Naive thymus-derived CD4-positive, alpha-beta T cell (primary cell): ENCODE data around the gene SLC25A38. TPM values are rescaled to one million over a fixed set of nuclear protein-coding genes. Genes with fewer than 3 reads are reported as not detected.

Experiments used
- ATAC-seq: fragments of 150-1000 bp; cut with Tn5 transposase; 2 replicates; pipeline ENCODE4 v1.10.0; 2021; ENCODE audit warnings: mild to moderate bottlenecking, moderate library complexity
- CTCF ChIA-PET: fragments of 350-600 bp; sonication (Branson Sonifier 250); formaldehyde crosslinking; loops from one replicate; lab custom pipeline; 2021; ENCODE audit warnings: antibody characterized with exemption; lab: Charles Lee
- POLR2A ChIA-PET: fragments of 350-600 bp; sonication (Branson Sonifier 250); formaldehyde crosslinking; loops from one replicate; lab custom pipeline; 2021; ENCODE audit warnings: antibody characterized with exemption, inconsistent platforms; lab: Charles Lee
- DNase-seq, 9 donors: peaks; one replicate each; pipeline versions ENCODE4 v3.0.0 to v3.0.0-alpha.2; 2020 to 2022; ENCODE audit warnings: mixed read lengths in 1 of 9
- H3K27ac ChIP-seq: one replicate; pipeline ENCODE4 v1.7.0; 2013; ENCODE audit warnings: mild to moderate bottlenecking, low read depth, low read length, moderate library complexity
- H3K27me3 ChIP-seq, 2 donors: one replicate each; pipeline ENCODE4 v1.7.0; 2013; ENCODE audit warnings: low read length in 2 of 2, mild to moderate bottlenecking in 2 of 2, moderate library complexity in 2 of 2; ENCODE audit not compliant: control insufficient read depth in 2 of 2, insufficient read depth in 2 of 2
- H3K36me3 ChIP-seq, 3 experiments: 1 replicate in 2 of 3; 2 replicates in 1 of 3; pipeline ENCODE4 v1.7.0; 2013; ENCODE audit warnings: low read length in 3 of 3, mild to moderate bottlenecking in 3 of 3, moderate library complexity in 1 of 3; ENCODE audit not compliant: insufficient read depth in 3 of 3, control insufficient read depth in 2 of 3
- H3K4me1 ChIP-seq, 2 donors: one replicate each; pipeline ENCODE4 v1.7.0; 2013; ENCODE audit warnings: low read length in 2 of 2, mild to moderate bottlenecking in 2 of 2, moderate library complexity in 1 of 2; ENCODE audit not compliant: control insufficient read depth in 2 of 2, insufficient read depth in 2 of 2
- H3K4me3 ChIP-seq: 2 replicates; pipeline ENCODE4 v1.7.0; 2013; ENCODE audit warnings: mild to moderate bottlenecking, low read length
- H3K9me3 ChIP-seq, 3 experiments: 1 replicate in 2 of 3; 2 replicates in 1 of 3; pipeline ENCODE4 v1.7.0; 2013; ENCODE audit warnings: low read length in 3 of 3; ENCODE audit not compliant: control insufficient read depth in 2 of 3
- H3K27ac Mint-ChIP-seq, 9 donors: one replicate each; pipeline ENCODE4 v1.8.0; 2020 to 2022; ENCODE audit warnings: mixed read lengths in 9 of 9, mild to moderate bottlenecking in 8 of 9, moderate library complexity in 5 of 9, inconsistent platforms in 2 of 9
- H3K27me3 Mint-ChIP-seq, 5 donors: one replicate each; pipeline ENCODE4 v1.8.0; 2021 to 2022; ENCODE audit warnings: mixed read lengths in 5 of 5, mild to moderate bottlenecking in 1 of 5
- H3K36me3 Mint-ChIP-seq, 5 donors: one replicate each; pipeline ENCODE4 v1.8.0; 2020 to 2022; ENCODE audit warnings: mixed read lengths in 5 of 5, mild to moderate bottlenecking in 3 of 5, inconsistent platforms in 1 of 5
- H3K4me1 Mint-ChIP-seq, 7 donors: one replicate each; pipeline ENCODE4 v1.8.0; 2020 to 2022; ENCODE audit warnings: mixed read lengths in 7 of 7, mild to moderate bottlenecking in 3 of 7, inconsistent platforms in 1 of 7
- H3K4me3 Mint-ChIP-seq, 10 donors: one replicate each; pipeline ENCODE4 v1.8.0; 2020 to 2022; ENCODE audit warnings: mild to moderate bottlenecking in 10 of 10, mixed read lengths in 10 of 10, moderate library complexity in 6 of 10, inconsistent platforms in 2 of 10
- H3K9me3 Mint-ChIP-seq, 11 donors: one replicate each; pipeline ENCODE4 v1.8.0; 2020 to 2022; ENCODE audit warnings: mixed read lengths in 11 of 11, mild to moderate bottlenecking in 4 of 11, inconsistent platforms in 1 of 11, moderate library complexity in 1 of 11
- intact Hi-C, 2 donors: fragments of 100-400 bp; cut with micrococcal nuclease; formaldehyde crosslinking; loops; one replicate each; pipeline ENCODE4 v1.15.1; 2023
- polyA plus RNA-seq, 2 donors: library from polyadenylated mRNA; unstranded; fragments of 300-500 nt; fragmentation: Illumina TruSeq; gene quantifications; one replicate each; pipeline ENCODE4 v1.2.3, GENCODE V29; 2021
- total RNA-seq, 6 experiments: library from RNA in 5 of 6; stranded (reverse) in 5 of 6; gene quantifications; 1 replicate in 5 of 6; 2 replicates in 1 of 6; pipeline ENCODE4 v1.2.3 and lab custom pipeline; 2021 to 2026

The SLC25A38 gene
- total and polyA plus RNA-seq, 7 experiments from 2014 or later: 30.3 to 53.7 (median 46.8) TPM

GRCh38 chr3:39432342-39432741 is 49.2 kb downstream of the SLC25A38 start:
- no peaks in the 10 kb centered on the region for H3K9me3 ChIP-seq
- no peak for DNase-seq
- Mint-ChIP-seq H3K36me3 (no peaks in the 10 kb centered on the region), H3K4me3 (no peak overlapping the region), H3K9me3 (no peaks in the 10 kb centered on the region), H3K27ac (no peak overlapping the region), H3K4me1 (no peaks in the 10 kb centered on the region), H3K27me3 (peaks cover 0 to 18% (median 5%) of the 10 kb centered on the region in 5 donors)
- ATAC-seq: no peak
- CTCF ChIA-PET: no interaction called here
- no peak overlapping the region for H3K4me3 ChIP-seq
- no peaks in the 10 kb centered on the region for H3K36me3 ChIP-seq
- H3K4me1 ChIP-seq: no peaks in the 10 kb centered on the region
- intact Hi-C loops: no loop called here
- POLR2A ChIA-PET: no interaction called here
- no peak overlapping the region for H3K27ac ChIP-seq
- no peaks in the 10 kb centered on the region for H3K27me3 ChIP-seq

GRCh38 chr3:39433642-39434041 is 50.5 kb downstream of the SLC25A38 start:
- H3K27me3 ChIP-seq: no peaks in the 10 kb centered on the region

GRCh38 chr3:39434574-39434973 is 51.4 kb downstream of the SLC25A38 start:
- intact Hi-C loops: no loop called here
- Mint-ChIP-seq H3K27ac (no peak overlapping the region), H3K4me1 (no peaks in the 10 kb centered on the region), H3K9me3 (no peaks in the 10 kb centered on the region), H3K4me3 (no peak overlapping the region), H3K36me3 (no peaks in the 10 kb centered on the region), H3K27me3 (peaks cover 0 to 14% (median 4%) of the 10 kb centered on the region in 5 donors)
- no peak overlapping the region for H3K27ac ChIP-seq
- no peaks in the 10 kb centered on the region for H3K9me3 ChIP-seq
- H3K27me3 ChIP-seq: no peaks in the 10 kb centered on the region
- POLR2A ChIA-PET: no interaction called here
- CTCF ChIA-PET: no interaction called here
- ATAC-seq (no peak), DNase-seq (no peak)
- no peaks in the 10 kb centered on the region for H3K4me1 ChIP-seq
- no peaks in the 10 kb centered on the region for H3K36me3 ChIP-seq
- H3K4me3 ChIP-seq: no peak overlapping the region

More at GRCh38 chr3:39433642-39434041, 50.5 kb downstream of the SLC25A38 start:
- intact Hi-C loops: no loop called here
- DNase-seq: no peak
- Mint-ChIP-seq H3K4me1 (no peaks in the 10 kb centered on the region), H3K27ac (no peak overlapping the region), H3K36me3 (no peaks in the 10 kb centered on the region), H3K27me3 (peaks cover 0 to 18% (median 5%) of the 10 kb centered on the region in 5 donors), H3K9me3 (no peaks in the 10 kb centered on the region), H3K4me3 (no peak overlapping the region)
- ChIA-PET CTCF (no interaction called here), POLR2A (no interaction called here)
- Histone ChIP-seq H3K4me3 (no peak overlapping the region), H3K9me3 (no peaks in the 10 kb centered on the region), H3K4me1 (no peaks in the 10 kb centered on the region), H3K36me3 (no peaks in the 10 kb centered on the region), H3K27ac (no peak overlapping the region)
- ATAC-seq: no peak

GRCh38 chr3:39435006-39435748 is 52.0 kb downstream of the SLC25A38 start:
- Mint-ChIP-seq H3K27ac (peak overlapping the region in 1 of 9 donors; percentile 18), H3K36me3 (no peaks in the 10 kb centered on the region), H3K4me1 (no peaks in the 10 kb centered on the region), H3K27me3 (peaks cover 0 to 9% (median 4%) of the 10 kb centered on the region in 5 donors), H3K9me3 (no peaks in the 10 kb centered on the region), H3K4me3 (no peak overlapping the region)
- POLR2A ChIA-PET: no interaction called here
- no peak overlapping the region for H3K27ac ChIP-seq
- intact Hi-C loops: no loop called here
- no peaks in the 10 kb centered on the region for H3K27me3 ChIP-seq
- no peak for DNase-seq
- CTCF ChIA-PET: no interaction called here
- no peaks in the 10 kb centered on the region for H3K4me1 ChIP-seq
- ATAC-seq: no peak
- H3K9me3 ChIP-seq: no peaks in the 10 kb centered on the region
- H3K36me3 ChIP-seq: no peaks in the 10 kb centered on the region
- H3K4me3 ChIP-seq: no peak overlapping the region

- Mint-ChIP-seq H3K36me3 (no peaks in the 10 kb centered on the region), H3K4me3 (no peak overlapping the region), H3K27ac (no peak overlapping the region), H3K27me3 (peaks cover 0 to 3% (median 0%) of the 10 kb centered on the region in 5 donors), H3K9me3 (no peaks in the 10 kb centered on the region), H3K4me1 (no peaks in the 10 kb centered on the region)
- H3K27ac ChIP-seq: no peak overlapping the region
- H3K36me3 ChIP-seq: no peaks in the 10 kb centered on the region
- H3K4me3 ChIP-seq: no peak overlapping the region
- CTCF ChIA-PET: no interaction called here
- intact Hi-C loops: no loop called here
- H3K4me1 ChIP-seq: no peaks in the 10 kb centered on the region
- ATAC-seq (no peak), DNase-seq (no peak)
- no peaks in the 10 kb centered on the region for H3K9me3 ChIP-seq
- POLR2A ChIA-PET: no interaction called here
- no peaks in the 10 kb centered on the region for H3K27me3 ChIP-seq
These were observed 55.7 kb downstream of the SLC25A38 start for GRCh38 chr3:39438880-39439279.

GRCh38 chr3:39440316-39440715 is 57.1 kb downstream of the SLC25A38 start:
- POLR2A ChIA-PET: no interaction called here
- no peaks in the 10 kb centered on the region for H3K4me1 Mint-ChIP-seq
- no peak overlapping the region for H3K4me3 Mint-ChIP-seq
- H3K36me3 Mint-ChIP-seq: no peaks in the 10 kb centered on the region
- no peaks in the 10 kb centered on the region for H3K9me3 Mint-ChIP-seq
- H3K4me1 ChIP-seq: no peaks in the 10 kb centered on the region
- CTCF ChIA-PET: no interaction called here
- no peaks in the 10 kb centered on the region for H3K27me3 ChIP-seq
- peaks cover 0 to 8% (median 0%) of the 10 kb centered on the region in 5 donors for H3K27me3 Mint-ChIP-seq
- intact Hi-C loops: loop anchor here in 1 of 2 donors (10.0 kb wide), 1 partner anchor 554 kb away; no protein-coding TSS in a partner anchor
- H3K27ac Mint-ChIP-seq: no peak overlapping the region
- no peak overlapping the region for H3K27ac ChIP-seq
- no peaks in the 10 kb centered on the region for H3K9me3 ChIP-seq
- ATAC-seq (no peak), DNase-seq (no peak)
- no peaks in the 10 kb centered on the region for H3K36me3 ChIP-seq
- H3K4me3 ChIP-seq: no peak overlapping the region

GRCh38 chr3:39443530-39443929 is 60.4 kb downstream of the SLC25A38 start:
- no peaks in the 10 kb centered on the region for H3K27me3 ChIP-seq
- Mint-ChIP-seq H3K4me1 (peaks cover 0 to 5% (median 0%) of the 10 kb centered on the region in 7 donors), H3K4me3 (no peak overlapping the region), H3K27ac (no peak overlapping the region), H3K9me3 (no peaks in the 10 kb centered on the region), H3K36me3 (no peaks in the 10 kb centered on the region), H3K27me3 (peaks cover 0 to 12% (median 4%) of the 10 kb centered on the region in 5 donors)
- DNase-seq (no peak), ATAC-seq (no peak)
- no peaks in the 10 kb centered on the region for H3K9me3 ChIP-seq
- no peaks in the 10 kb centered on the region for H3K36me3 ChIP-seq
- no peak overlapping the region for H3K4me3 ChIP-seq
- POLR2A ChIA-PET: no interaction called here
- no peak overlapping the region for H3K27ac ChIP-seq
- intact Hi-C loops: loop anchor here in 1 of 2 donors (10.0 kb wide), 1 partner anchor 551 kb away; no protein-coding TSS in a partner anchor
- CTCF ChIA-PET: no interaction called here
- H3K4me1 ChIP-seq: no peaks in the 10 kb centered on the region
